Right lobe of liver (tissue), 6 donors: ENCODE data around the gene MICA. TPM values are rescaled to one million over a fixed set of nuclear protein-coding genes. Genes with fewer than 3 reads are reported as not detected.

Experiments
- ATAC-seq, 4 donors: fragments of 200-7000 bp; cut with Tn5 transposase; one replicate each; pipeline ENCODE4 v1.9.1; 2020; ENCODE audit warnings: mild to moderate bottlenecking in 4 of 4, moderate library complexity in 4 of 4
- DNase-seq, 3 donors: peaks; one replicate each; pipeline ENCODE4 v3.0.0-alpha.2; 2020
- H3K27ac ChIP-seq, 3 donors: fragments of 200-600 bp; one replicate each; pipeline ENCODE4 v1.8.0; 2022
- H3K27me3 ChIP-seq, 2 donors: fragments of 200-600 bp; one replicate each; pipeline ENCODE4 v1.8.0; 2022
- H3K36me3 ChIP-seq, 4 donors: fragments of 200-600 bp; sonication (generic) in 1 of 4; one replicate each; pipeline versions ENCODE4 v1.5.1 to v1.8.0; 2017 to 2022; ENCODE audit warnings: control low read depth in 1 of 4
- H3K4me1 ChIP-seq, 4 donors: fragments of 200-600 bp; sonication (generic) in 1 of 4; one replicate each; pipeline versions ENCODE4 v1.5.1 to v1.8.0; 2017 to 2022; ENCODE audit warnings: control low read depth in 1 of 4
- H3K4me3 ChIP-seq, 3 donors: fragments of 200-600 bp; one replicate each; pipeline ENCODE4 v1.8.0; 2022
- H3K9me3 ChIP-seq, 4 donors: fragments of 200-600 bp; sonication (generic) in 1 of 4; one replicate each; pipeline versions ENCODE4 v1.5.1 to v1.8.0; 2017 to 2022; ENCODE audit warnings: control low read depth in 1 of 4
- CTCF ChIP-seq, 4 donors: fragments of 200-600 bp in 3 of 4; fragments of 450-650 bp in 1 of 4; IDR thresholded peaks; one replicate each; pipeline versions ENCODE4 v1.5.1 to v1.8.0; 2016 to 2022; ENCODE audit warnings: antibody characterized with exemption in 4 of 4, mild to moderate bottlenecking in 2 of 4
- POLR2A ChIP-seq: fragments of 450-650 bp; IDR thresholded peaks from one replicate; pipeline ENCODE4 v1.6.1; 2017; ENCODE audit warnings: antibody characterized with exemption, mild to moderate bottlenecking
- WGBS: methylation state at CpG from one replicate; pipeline ENCODE4 v1.1.6; 2018; ENCODE audit warnings: low coverage, low lambda C conversion rate; ENCODE audit not compliant: insufficient coverage; ENCODE audit errors: missing lambda C conversion rate; 5-methylcytosine and 5-hydroxymethylcytosine counted together
- intact Hi-C, 2 donors: fragments of 100-400 bp; cut with DNase I; formaldehyde crosslinking; loops; one replicate each; pipeline versions ENCODE4 v1.11.2 to v1.14.1; 2022
- total RNA-seq, 6 experiments: library from RNA; depleted of rRNA in 2 of 6; stranded (reverse); fragments of >200 nt in 2 of 6; fragmentation: NEBNext Ultra II Directional in 3 of 6; extraction: Animal tissue kit (Norgen Biotek cat#: 25700) in 3 of 6; gene quantifications; one replicate each; pipeline versions ENCODE4 v1.1.0 to v1.2.4, GENCODE V29; 2016 to 2023
- donor health status: DM: no; HTN: yes; CAD: no.
- donor health status: DM: no; HTN: no; CAD: no.
- donor health status: DM: no; HTN: no; CAD: no.
- donor health status: DM: no; HTN: yes; CAD: no.
- donor health status: DM: no; HTN: yes; CAD: no.

The MICA gene
- total RNA-seq, 6 experiments from 2014 or later, result 2.5 to 10.9 (median 6.1) TPM

- H3K4me3 ChIP-seq, result no peak overlapping the region
- no peaks in the 10 kb centered on the region for H3K9me3 ChIP-seq
- WGBS, result no CpG with 5 or more reads among the region's 6 CpGs
- ATAC-seq (no peak), DNase-seq (no peak)
- H3K4me1 ChIP-seq, result no peaks in the 10 kb centered on the region
- peaks cover 0 to 51% (median 22%) of the 10 kb centered on the region in 4 donors for H3K36me3 ChIP-seq
- TF ChIP-seq CTCF (IDR thresholded peaks at IDR 0.05), result no peak
- no peak for TF ChIP-seq POLR2A
- H3K27ac ChIP-seq, result no peak overlapping the region
- intact Hi-C loops, result no loop called here
- H3K27me3 ChIP-seq, result no peaks in the 10 kb centered on the region
These were observed 11.4 kb downstream of the MICA start for GRCh38 chr6:31414771-31415265.

DNA sequence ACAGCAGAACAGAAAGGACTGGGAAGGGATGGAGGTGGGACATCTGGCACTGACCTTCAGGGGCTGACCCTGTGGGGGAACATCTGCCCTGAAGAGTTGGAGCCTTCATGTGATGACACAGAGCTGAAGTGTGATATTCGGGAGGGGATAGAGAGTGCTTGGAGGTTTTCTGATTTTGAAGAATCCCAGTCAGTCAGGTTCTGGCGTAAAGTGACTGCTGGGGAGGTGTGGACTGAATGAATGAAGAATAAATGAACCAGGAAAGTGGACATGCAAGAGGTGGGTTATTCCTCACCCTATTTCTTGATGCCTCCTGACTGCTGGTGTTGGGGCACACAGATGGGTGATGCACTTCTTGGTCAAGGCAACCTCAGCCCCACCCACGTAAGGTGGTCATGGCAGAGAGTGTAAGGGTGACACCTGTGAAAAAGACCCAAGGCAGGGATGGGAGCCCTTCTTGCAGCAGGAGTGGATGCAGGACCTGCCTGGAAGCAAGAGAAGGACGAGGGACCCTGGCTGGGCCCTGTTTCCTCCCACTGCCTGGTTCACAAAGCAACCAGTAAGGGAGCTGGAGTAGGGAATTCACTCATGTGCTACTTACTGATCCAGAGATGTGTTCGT is 13.1 kb downstream of the MICA start:
- DNase-seq, result no peak
- no peak for ATAC-seq
- 87% methylated on average over 2 of the region's 5 CpGs for WGBS
- Histone ChIP-seq H3K4me3 (no peak overlapping the region), H3K27me3 (no peaks in the 10 kb centered on the region), H3K9me3 (no peaks in the 10 kb centered on the region), H3K4me1 (no peaks in the 10 kb centered on the region), H3K27ac (no peak overlapping the region), H3K36me3 (peaks cover 0 to 45% (median 21%) of the 10 kb centered on the region in 4 donors)
- intact Hi-C loops, result no loop called here
- no peak for TF ChIP-seq CTCF (IDR thresholded peaks at IDR 0.05)
- TF ChIP-seq POLR2A, result no peak

DNA sequence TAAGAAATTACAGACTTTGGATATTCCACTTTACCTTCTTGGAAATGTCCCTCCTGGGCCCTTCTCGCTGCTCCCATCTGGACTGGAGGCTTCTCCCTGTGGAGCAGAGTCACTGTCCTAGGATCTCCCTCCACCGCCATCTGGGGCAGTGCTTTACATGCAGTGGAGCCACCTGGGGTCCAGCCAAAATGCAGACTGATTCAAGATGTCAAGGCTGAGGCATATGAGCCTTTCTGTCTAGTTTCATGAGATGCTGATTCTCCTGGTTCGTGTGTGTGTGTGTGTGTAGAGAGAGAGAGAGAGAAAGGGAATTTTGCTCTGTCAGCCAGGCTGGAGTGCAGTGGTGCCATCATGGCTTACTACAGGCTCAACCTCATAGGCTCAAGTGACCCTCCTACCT is 14.9 kb downstream of the MICA start:
- Histone ChIP-seq H3K4me1 (no peaks in the 10 kb centered on the region), H3K4me3 (no peak overlapping the region), H3K27ac (no peak overlapping the region), H3K36me3 (peaks cover 0 to 27% (median 12%) of the 10 kb centered on the region in 4 donors), H3K27me3 (no peaks in the 10 kb centered on the region), H3K9me3 (no peaks in the 10 kb centered on the region)
- 70% methylated on average over 2 of the region's 3 CpGs for WGBS
- TF ChIP-seq CTCF (IDR thresholded peaks at IDR 0.05), result no peak
- no peak for TF ChIP-seq POLR2A
- DNase-seq (no peak), ATAC-seq (no peak)
- intact Hi-C loops, result no loop called here

DNA sequence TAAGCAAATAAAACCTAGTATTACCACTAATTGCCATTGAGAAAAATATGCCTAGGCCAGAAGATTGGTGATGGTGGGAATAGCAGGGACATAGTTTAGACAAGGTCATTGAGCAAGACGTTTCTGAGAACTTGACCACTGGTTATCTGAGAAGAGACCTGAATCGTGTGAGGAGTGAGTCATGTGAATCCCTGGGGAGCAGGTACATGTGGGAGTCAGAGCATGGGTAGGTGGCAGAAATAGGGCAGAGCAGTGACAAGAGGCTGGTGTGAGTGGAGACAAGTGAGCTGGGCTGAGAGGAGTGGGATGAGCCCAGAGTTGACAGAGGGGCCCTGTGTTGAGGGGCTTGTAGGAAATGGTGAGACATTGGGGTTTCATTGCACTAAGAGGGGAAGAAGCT is 16.4 kb downstream of the MICA start:
- Histone ChIP-seq H3K36me3 (peaks cover 0 to 16% (median 11%) of the 10 kb centered on the region in 4 donors), H3K9me3 (no peaks in the 10 kb centered on the region), H3K27ac (no peak overlapping the region), H3K27me3 (no peaks in the 10 kb centered on the region), H3K4me1 (no peaks in the 10 kb centered on the region), H3K4me3 (no peak overlapping the region)
- whole genome bisulfite sequencing, result 28% methylated on average over 2 of the region's 2 CpGs
- DNase-seq, result no peak
- ATAC-seq, result no peak
- intact Hi-C loops, result no loop called here
- no peak for TF ChIP-seq POLR2A
- TF ChIP-seq CTCF (IDR thresholded peaks at IDR 0.05), result no peak
